Astrocyte of the cerebellum (primary cell): ENCODE data around the gene GLI2.

ENCODE experiments used
- DNase-seq: peaks from one replicate; pipeline ENCODE4 v3.0.0-alpha.2; 2011; ENCODE audit warnings: low read depth
- H3K4me3 ChIP-seq: 2 replicates; pipeline ENCODE4 v1.5.1; 2011; ENCODE audit warnings: mild to moderate bottlenecking, low read depth, low read length, moderate library complexity
- CTCF ChIP-seq: IDR thresholded peaks from 2 replicates; pipeline ENCODE4 v1.5.1; 2012; ENCODE audit warnings: low read length, low read depth, moderate library complexity, mild to moderate bottlenecking; ENCODE audit errors: missing control alignments
- in situ Hi-C: cut with HindIII; loops from 2 replicates; pipeline ENCODE4 v1.10.0; 2017; ENCODE audit warnings: low sequenced_read_pairs

GLI2 gene

GRCh38 chr2:120754067-120754960, 18.6 kb downstream of the GLI2 start:
- no peak for DNase-seq
- TF ChIP-seq CTCF: no peak
- in situ Hi-C loops: no loop called here
- no peak overlapping the region for H3K4me3 ChIP-seq

GRCh38 chr2:120758181-120759144, 22.8 kb downstream of the GLI2 start:
- no peak overlapping the region for H3K4me3 ChIP-seq
- DNase-seq: peak; percentile 66
- in situ Hi-C loops: no loop called here
- no peak for TF ChIP-seq CTCF

GRCh38 chr2:120759543-120760331, 24.1 kb downstream of the GLI2 start:
- H3K4me3 ChIP-seq: no peak overlapping the region
- in situ Hi-C loops: no loop called here
- TF ChIP-seq CTCF: no peak
- DNase-seq: no peak

DNA sequence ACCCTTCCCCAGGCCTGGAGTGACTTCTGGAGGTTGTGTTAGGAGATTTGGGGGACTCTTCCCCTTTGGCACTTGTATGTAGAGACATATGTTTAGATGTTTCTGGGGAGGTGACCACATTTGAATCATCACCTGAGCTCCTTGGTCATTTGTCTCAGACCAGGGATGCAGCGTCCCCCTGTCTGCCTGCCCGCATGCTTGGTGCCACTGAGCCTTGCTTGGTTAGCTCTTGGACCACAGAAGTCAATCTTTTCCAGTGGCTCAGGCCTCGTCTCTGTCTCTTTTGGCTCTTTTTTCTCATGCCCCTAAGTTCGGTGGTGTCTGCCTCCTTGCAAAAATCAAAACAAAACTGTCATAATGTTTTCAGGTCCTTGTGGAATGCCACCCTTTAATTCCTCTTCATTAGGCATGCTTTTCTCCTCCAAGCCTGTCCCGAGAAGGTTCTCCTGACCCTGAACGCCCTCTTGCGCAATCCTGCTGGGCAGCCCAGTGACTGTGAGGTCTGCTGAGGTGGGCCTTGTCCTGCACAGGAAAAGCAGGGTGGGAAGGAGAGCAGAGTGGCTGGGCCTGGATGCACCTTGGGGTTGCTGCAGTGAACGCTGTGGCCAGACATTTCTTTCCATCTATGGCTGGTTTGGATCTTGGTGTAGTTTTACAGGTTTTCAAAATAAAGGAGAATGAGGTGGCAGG, 24.9 kb downstream of the GLI2 start:
- no peak overlapping the region for H3K4me3 ChIP-seq
- no peak for TF ChIP-seq CTCF
- in situ Hi-C loops: no loop called here
- no peak for DNase-seq

- in situ Hi-C loops: no loop called here
- DNase-seq: no peak
- no peak for TF ChIP-seq CTCF
- no peak overlapping the region for H3K4me3 ChIP-seq
Observed at GRCh38 chr2:120761164-120761861, 25.6 kb downstream of the GLI2 start.
